ENCODE measurements around the gene PNMA8A.
"Not testable (repeated sequence)": the region's sequence is repeated elsewhere in the genome, so short reads cannot be mapped to it uniquely, and the experiment has no call there.

The PNMA8A gene

GRCh38 chr19:46441866-46442265, 29.5 kb downstream of the PNMA8A start:
- H3K4me1 ChIP-seq (ENCODE audit: insufficient read depth, low read length, severe bottlenecking) = no peaks in the 10 kb centered on the region
- TF ChIP-seq CTCF (IDR thresholded peaks at IDR 0.05; ENCODE audit: low read length) = no peak
- TF ChIP-seq EZH2 (IDR thresholded peaks at IDR 0.05; ENCODE audit: borderline replicate concordance, low read length) = no peak
- no peak overlapping the region for H3K9ac ChIP-seq (ENCODE audit: low read length)
- no peaks in the 10 kb centered on the region for H3K9me3 ChIP-seq (ENCODE audit: low read length)
- no peak overlapping the region for H2AFZ ChIP-seq (ENCODE audit: low read length)
- no peaks in the 10 kb centered on the region for H4K20me1 ChIP-seq (ENCODE audit: insufficient read depth, low read length)
- no peaks in the 10 kb centered on the region for H3K9me2 ChIP-seq (ENCODE audit: low read depth, low read length)
- H3K79me2 ChIP-seq (ENCODE audit: insufficient read depth, low read length) = no peaks in the 10 kb centered on the region
- no peak overlapping the region for H3K27ac ChIP-seq (ENCODE audit: low read depth, low read length, poor library complexity, severe bottlenecking)
- H3K27me3 ChIP-seq (ENCODE audit: insufficient read depth, low read length) = no peaks in the 10 kb centered on the region
- H3K36me3 ChIP-seq (ENCODE audit: insufficient read depth, low read length) = no peaks in the 10 kb centered on the region
- H3F3A ChIP-seq (ENCODE audit: insufficient read depth, low read length) = no peaks in the 10 kb centered on the region
- no peak overlapping the region for H3K4me2 ChIP-seq (ENCODE audit: low read length)
- no peak overlapping the region for H3K4me3 ChIP-seq (ENCODE audit: low read depth, low read length, poor library complexity, severe bottlenecking)

- not testable (repeated sequence) for H4K20me1 ChIP-seq (ENCODE audit: insufficient read depth, low read length); H3K9ac ChIP-seq (ENCODE audit: low read length); H3K79me2 ChIP-seq (ENCODE audit: insufficient read depth, low read length); H3K9me2 ChIP-seq (ENCODE audit: low read depth, low read length); H3K4me1 ChIP-seq (ENCODE audit: insufficient read depth, low read length, severe bottlenecking); H3K36me3 ChIP-seq (ENCODE audit: insufficient read depth, low read length); H2AFZ ChIP-seq (ENCODE audit: low read length); H3K27me3 ChIP-seq (ENCODE audit: insufficient read depth, low read length); H3K9me3 ChIP-seq (ENCODE audit: low read length); H3F3A ChIP-seq (ENCODE audit: insufficient read depth, low read length); H3K4me2 ChIP-seq (ENCODE audit: low read length); H3K4me3 ChIP-seq (ENCODE audit: low read depth, low read length, poor library complexity, severe bottlenecking); H3K27ac ChIP-seq (ENCODE audit: low read depth, low read length, poor library complexity, severe bottlenecking)
Measured at GRCh38 chr19:46435689-46436088, 35.7 kb downstream of the PNMA8A start.

- no peaks in the 10 kb centered on the region for H3K27me3 ChIP-seq (ENCODE audit: insufficient read depth, low read length)
- no peak overlapping the region for H2AFZ ChIP-seq (ENCODE audit: low read length)
- H3K27ac ChIP-seq (ENCODE audit: low read depth, low read length, poor library complexity, severe bottlenecking) = no peak overlapping the region
- H3K4me2 ChIP-seq (ENCODE audit: low read length) = no peak overlapping the region
- no peaks in the 10 kb centered on the region for H3K36me3 ChIP-seq (ENCODE audit: insufficient read depth, low read length)
- TF ChIP-seq EZH2 (IDR thresholded peaks at IDR 0.05; ENCODE audit: borderline replicate concordance, low read length) = no peak
- no peak for TF ChIP-seq CTCF (IDR thresholded peaks at IDR 0.05; ENCODE audit: low read length)
- H3K4me3 ChIP-seq (ENCODE audit: low read depth, low read length, poor library complexity, severe bottlenecking) = no peak overlapping the region
- no peaks in the 10 kb centered on the region for H4K20me1 ChIP-seq (ENCODE audit: insufficient read depth, low read length)
- no peaks in the 10 kb centered on the region for H3K79me2 ChIP-seq (ENCODE audit: insufficient read depth, low read length)
- no peaks in the 10 kb centered on the region for H3F3A ChIP-seq (ENCODE audit: insufficient read depth, low read length)
- H3K9ac ChIP-seq (ENCODE audit: low read length) = no peak overlapping the region
- no peaks in the 10 kb centered on the region for H3K9me3 ChIP-seq (ENCODE audit: low read length)
- H3K4me1 ChIP-seq (ENCODE audit: insufficient read depth, low read length, severe bottlenecking) = no peaks in the 10 kb centered on the region
- H3K9me2 ChIP-seq (ENCODE audit: low read depth, low read length) = no peaks in the 10 kb centered on the region
Measured at GRCh38 chr19:46435009-46435408, 36.4 kb downstream of the PNMA8A start.

GRCh38 chr19:46433470-46433869, 37.9 kb downstream of the PNMA8A start:
- H3K9ac ChIP-seq (ENCODE audit: low read length); H2AFZ ChIP-seq (ENCODE audit: low read length); H3K4me1 ChIP-seq (ENCODE audit: insufficient read depth, low read length, severe bottlenecking); H3K36me3 ChIP-seq (ENCODE audit: insufficient read depth, low read length); H3K4me2 ChIP-seq (ENCODE audit: low read length); H3K4me3 ChIP-seq (ENCODE audit: low read depth, low read length, poor library complexity, severe bottlenecking); H3K9me2 ChIP-seq (ENCODE audit: low read depth, low read length); H3K79me2 ChIP-seq (ENCODE audit: insufficient read depth, low read length); H3F3A ChIP-seq (ENCODE audit: insufficient read depth, low read length); H3K9me3 ChIP-seq (ENCODE audit: low read length); H3K27me3 ChIP-seq (ENCODE audit: insufficient read depth, low read length); H3K27ac ChIP-seq (ENCODE audit: low read depth, low read length, poor library complexity, severe bottlenecking); H4K20me1 ChIP-seq (ENCODE audit: insufficient read depth, low read length): not testable (repeated sequence)
